Stimulated activated CD8-positive, alpha-beta memory T cell treated with anti-CD3 and anti-CD28 coated beads, Interleukin-12 subunit alpha, Interleukin-12 subunit beta, amount 100 ng/mL, for 24 hours (primary cell): Measurements from ENCODE around the gene TTYH1.

Experiments used
- DNase-seq: peaks from one replicate; pipeline ENCODE4 v3.0.0-alpha.2; 2020; ENCODE audit errors: extremely low read depth

The TTYH1 gene

GRCh38 chr19:54422136-54422535 lies 6.9 kb downstream of the TTYH1 start:
- DNase-seq, result no peak

DNA sequence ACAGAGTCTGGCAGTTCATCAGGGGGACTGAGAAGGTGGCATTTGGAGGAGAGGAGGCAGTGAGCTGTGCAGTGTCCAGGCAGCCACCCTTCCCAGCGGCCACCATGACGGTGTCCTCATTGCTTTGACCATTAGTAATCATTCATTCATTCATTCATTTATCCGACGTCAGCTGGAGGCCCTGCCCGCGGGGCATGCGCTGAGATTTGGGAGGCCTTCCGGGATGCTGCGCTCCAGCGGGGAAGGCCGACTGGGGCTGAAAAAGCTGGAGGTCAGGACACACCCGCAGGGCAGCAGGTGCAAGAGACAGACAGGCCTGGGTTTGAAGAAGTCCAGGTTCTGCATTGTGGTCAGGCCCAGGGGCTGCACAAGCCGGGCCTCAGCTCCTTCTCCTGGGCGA lies 8.9 kb downstream of the TTYH1 start:
- DNase-seq, result no peak

DNA sequence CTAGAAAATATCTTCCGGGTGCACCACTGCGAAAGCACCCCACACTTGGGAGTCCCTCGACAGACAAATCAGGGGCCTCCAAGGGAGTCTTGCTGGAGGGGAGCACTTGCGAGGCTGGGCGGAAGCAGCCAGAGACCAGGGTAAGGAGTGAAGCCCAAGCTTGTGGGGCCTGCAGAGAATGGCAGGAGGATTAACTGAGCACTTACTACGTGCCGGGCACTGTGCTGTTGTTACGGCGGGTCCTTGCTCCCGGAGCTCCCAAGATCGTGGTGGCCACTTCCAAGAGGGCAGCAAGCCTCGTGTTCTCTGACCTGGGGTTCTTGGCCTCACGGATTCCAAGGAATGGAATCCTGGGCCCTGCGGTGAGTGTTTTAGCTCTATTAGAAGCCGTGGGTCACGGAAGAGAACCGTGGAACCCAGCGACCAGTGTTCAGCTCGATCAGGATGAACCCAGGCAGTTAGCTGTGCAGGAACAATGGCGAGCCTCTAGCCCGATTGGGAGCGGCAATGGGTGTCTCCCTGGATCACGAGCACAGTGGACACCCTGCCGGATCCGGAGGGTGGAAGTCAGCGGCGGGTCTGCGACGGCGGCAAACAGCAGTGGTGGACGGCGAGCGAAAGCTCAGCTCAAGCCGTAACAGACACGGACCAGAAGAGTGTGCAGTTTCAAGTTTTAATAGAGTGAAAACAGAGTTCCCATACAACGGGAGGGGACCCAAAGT lies 9.6 kb downstream of the TTYH1 start:
- DNase-seq, result no peak

DNA sequence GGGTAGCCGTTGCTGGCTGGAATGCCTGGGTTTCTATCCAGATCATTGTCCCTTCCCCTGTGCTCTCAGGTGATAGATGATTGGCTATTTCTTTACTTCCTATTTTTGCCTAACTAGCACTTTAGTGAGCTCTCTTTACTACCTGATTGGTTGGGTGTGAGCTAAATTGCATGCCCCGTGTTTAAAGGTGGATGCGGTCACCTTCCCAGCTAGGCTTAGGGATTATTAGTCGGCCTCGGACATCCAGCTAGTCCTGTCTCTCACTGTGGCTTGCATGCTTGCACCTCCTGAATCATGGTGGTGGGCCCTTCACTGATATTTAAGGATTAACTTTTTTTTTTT lies 10.1 kb downstream of the TTYH1 start:
- DNase-seq, result no peak

- no peak for DNase-seq
These were observed 11.1 kb downstream of the TTYH1 start for GRCh38 chr19:54426291-54426931.

DNA sequence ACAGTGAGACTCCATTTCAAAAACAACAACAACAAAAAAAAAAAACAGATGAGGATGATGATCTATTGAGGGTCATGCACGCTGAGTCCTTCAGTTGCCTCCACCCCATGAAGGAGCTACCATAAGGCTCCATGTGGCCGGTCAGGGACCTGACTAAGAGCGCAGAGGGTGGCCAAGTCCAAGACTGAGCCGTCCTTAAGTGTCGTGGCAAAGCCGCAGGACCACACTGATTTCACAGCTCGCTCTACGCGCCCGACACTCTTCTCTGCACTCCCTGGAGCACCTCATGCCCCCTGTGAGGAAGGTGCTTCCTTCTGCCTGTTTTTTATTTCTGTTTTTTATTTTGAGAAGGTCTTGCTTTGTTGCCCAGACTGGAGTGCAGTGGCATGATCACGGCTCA lies 12.3 kb downstream of the TTYH1 start:
- DNase-seq, result no peak

- DNase-seq, result no peak
These were observed 13.3 kb downstream of the TTYH1 start for GRCh38 chr19:54428323-54429175.

- DNase-seq, result no peak
These were observed 13.9 kb downstream of the TTYH1 start for GRCh38 chr19:54429176-54429495.

DNA sequence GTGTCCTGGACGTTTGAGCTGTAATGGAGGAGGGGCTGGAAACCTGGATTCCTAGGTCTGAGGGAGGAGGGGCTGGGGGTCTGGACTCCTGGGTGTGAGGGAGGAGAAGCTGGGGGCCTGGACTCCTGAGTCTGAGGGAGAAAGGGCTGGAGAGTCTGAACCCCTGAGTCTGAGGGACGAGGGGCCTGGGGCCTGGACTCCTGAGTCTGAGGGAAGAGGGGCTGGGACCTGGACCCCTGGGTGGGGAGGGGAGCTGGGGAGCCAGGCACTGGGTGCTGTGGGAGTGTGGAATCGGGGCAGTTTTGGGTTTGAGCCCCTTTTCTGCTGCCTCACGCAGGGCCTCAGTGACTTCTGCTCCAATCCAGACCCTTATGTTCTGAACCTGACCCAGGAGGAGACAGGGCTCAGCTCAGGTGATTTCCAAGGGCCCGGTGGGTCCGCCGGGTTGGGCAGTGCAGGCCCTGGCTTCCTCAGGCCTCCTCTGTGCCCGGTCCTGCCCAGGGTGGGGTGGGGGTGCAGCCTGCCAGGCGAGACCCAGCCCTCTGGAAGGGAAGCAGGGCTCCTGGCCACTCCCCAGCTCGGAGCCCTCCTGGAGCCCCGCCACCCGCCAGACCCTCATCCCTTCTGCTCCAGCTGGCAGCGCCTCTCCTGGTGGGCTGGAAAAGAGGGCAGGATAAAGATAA lies 14.4 kb downstream of the TTYH1 start:
- no peak for DNase-seq

DNA sequence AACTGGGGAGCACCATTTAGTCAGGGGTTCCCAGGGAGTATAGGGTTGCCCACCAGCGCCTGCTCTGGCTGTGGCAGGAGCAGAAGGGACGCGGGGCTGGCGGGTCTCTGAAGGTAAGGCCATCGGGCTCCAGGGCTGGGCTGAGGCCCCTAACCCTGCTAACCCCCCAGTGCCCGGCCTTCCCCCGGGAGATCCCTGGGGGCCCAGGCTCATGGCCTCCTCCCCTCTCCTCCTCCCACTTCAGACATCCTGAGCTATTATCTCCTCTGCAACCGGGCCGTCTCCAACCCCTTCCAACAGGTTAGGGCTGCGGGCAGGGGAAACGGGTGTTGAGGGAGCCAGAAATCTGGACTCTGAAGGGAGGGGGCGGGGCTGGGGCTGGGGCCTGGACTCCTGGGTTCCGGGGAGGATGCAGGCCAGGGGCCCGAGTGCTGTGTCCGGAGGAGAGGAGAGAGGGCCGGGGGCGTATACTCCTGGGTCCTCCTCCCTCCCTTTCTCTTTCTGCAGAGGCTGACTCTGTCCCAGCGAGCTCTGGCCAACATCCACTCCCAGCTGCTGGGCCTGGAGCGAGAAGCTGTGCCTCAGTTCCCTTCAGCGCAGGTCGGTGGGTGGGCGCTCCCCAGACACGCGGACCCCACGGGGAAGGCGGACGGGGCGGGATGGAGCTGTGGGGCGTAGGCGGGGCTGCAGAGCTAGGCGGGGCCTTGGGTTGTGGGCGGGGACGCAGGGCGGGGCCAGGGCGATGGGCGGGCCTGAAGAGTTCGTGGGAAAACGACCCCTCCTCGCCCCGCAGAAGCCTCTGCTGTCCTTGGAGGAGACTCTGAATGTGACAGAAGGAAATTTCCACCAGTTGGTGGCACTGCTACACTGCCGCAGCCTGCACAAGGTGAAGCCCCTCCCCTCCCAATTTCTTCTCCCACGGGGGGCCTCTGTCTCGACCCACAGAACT lies 15.3 kb downstream of the TTYH1 start:
- DNase-seq, result no peak

GRCh38 chr19:54431255-54431838 lies 16.1 kb downstream of the TTYH1 start:
- DNase-seq, result no peak

- no peak for DNase-seq
These were observed 17.0 kb downstream of the TTYH1 start for GRCh38 chr19:54432144-54432738.

- DNase-seq, result no peak
These were observed 18.4 kb downstream of the TTYH1 start for GRCh38 chr19:54433697-54434096.

DNA sequence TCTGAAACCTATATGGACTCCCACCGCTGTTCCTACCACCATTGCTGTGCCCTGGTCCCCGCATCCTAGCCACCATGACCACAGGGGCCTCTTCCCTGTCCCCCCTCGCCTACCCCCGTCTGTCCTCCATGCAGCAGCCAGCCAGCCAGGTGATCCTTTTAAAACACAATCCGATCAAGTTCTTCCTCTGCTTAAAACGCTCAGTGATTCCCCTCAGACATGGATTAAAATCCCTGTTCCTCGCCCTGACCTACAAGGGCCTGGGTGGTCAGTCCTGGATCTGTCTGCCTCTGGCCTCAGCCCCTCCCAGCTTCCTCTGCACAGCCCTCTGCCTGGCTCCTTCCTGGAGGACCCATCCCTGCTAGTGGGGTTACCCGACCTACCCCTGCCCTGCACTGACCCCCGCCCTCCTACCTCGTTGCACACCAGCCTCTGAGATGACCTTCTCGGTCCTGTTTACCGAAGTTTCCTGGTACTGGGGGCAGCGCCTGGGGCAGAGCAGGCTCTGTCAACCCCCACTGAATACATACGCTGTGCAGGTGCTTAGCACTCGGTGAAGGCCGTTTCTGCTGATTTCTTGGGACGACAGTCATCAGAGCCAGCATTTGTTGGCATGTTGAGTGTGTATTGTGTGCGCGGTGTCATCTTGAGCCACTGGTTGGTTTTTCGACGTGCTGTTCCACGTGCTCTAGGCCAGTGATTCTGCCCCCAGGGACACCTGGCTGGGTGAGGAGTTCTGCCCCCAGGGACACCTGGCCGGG lies 19.0 kb downstream of the TTYH1 start:
- no peak for DNase-seq

DNA sequence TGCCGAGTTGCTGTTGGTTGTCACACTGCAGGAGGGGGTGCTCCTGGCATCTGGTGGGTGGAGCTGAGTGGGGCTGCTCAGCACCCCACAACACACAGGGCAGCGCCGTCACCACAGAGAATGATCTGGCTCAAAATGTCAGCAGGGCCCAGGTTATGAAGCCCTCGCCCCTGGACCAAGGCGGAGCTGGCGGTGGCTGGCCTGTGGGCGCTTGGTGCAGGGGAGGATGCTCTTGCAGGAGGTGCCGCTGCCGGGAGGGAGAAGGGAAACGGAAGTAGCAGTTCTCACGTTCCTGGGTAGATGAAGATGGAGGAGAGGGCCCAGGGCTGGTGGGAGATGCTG lies 19.6 kb downstream of the TTYH1 start:
- DNase-seq, result no peak

- no peak for DNase-seq
These were observed 20.3 kb downstream of the TTYH1 start for GRCh38 chr19:54435551-54436016.

- no peak for DNase-seq
These were observed 20.8 kb downstream of the TTYH1 start for GRCh38 chr19:54436031-54436523.

DNA sequence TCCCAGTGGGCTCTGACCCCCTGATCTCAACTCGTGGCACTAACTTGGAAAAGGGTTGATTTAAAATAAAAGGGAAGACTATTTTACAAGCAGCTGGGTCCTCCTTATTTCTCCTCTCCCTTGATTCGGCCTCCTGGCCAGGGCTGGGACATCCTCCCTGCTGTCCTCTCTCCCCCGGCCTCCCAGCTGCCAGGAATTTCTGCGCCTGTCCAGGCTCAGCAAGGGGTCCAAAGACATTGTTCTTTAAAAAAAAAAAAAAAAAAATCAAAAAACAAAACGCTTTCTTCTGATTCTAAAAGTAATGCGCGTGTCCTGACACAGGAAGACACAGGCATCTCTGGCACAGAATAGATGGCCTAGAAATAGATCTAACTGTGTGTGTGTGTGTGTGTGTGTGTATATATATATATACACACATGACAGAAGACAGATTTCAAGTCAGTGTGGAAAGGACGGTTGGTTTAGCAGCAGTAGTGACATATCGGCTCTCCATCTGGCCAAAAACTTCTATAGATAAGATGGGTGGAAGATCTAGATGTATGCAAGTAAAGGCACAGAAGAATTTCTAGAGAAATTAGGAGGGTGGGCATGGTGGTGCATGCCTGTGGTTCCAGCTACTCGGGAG lies 21.5 kb downstream of the TTYH1 start:
- DNase-seq, result no peak
